Activated CD4-positive, alpha-beta T cell treated with anti-CD3 and anti-CD28 coated beads, Interleukin-2, amount 10 ng/mL, durations not matched to agents 24 days and 14 days (primary cell): ENCODE data around the gene UTY. TPM values are rescaled to one million over a fixed set of nuclear protein-coding genes. Genes with fewer than 3 reads are reported as not detected.
"Not testable (repeated sequence)": the region's sequence is repeated elsewhere in the genome, so short reads cannot be mapped to it uniquely, and the experiment has no call there.

ENCODE experiments used
- DNase-seq: peaks from one replicate; pipeline ENCODE4 v3.0.0; 2022
- H3K27ac Mint-ChIP-seq: one replicate; pipeline ENCODE4 v1.8.0; 2022; ENCODE audit warnings: mild to moderate bottlenecking, mixed read lengths
- H3K27me3 Mint-ChIP-seq: one replicate; pipeline ENCODE4 v1.8.0; 2022; ENCODE audit warnings: mixed read lengths
- H3K36me3 Mint-ChIP-seq: one replicate; pipeline ENCODE4 v1.8.0; 2022; ENCODE audit warnings: low read depth, mild to moderate bottlenecking, mixed read lengths
- H3K4me1 Mint-ChIP-seq: one replicate; pipeline ENCODE4 v1.8.0; 2021; ENCODE audit warnings: mixed read lengths
- H3K4me3 Mint-ChIP-seq: one replicate; pipeline ENCODE4 v1.8.0; 2022; ENCODE audit warnings: mild to moderate bottlenecking, moderate library complexity, mixed read lengths
- H3K9me3 Mint-ChIP-seq: one replicate; pipeline ENCODE4 v1.8.0; 2021; ENCODE audit warnings: mixed read lengths
- intact Hi-C: fragments of 100-400 bp; cut with micrococcal nuclease; formaldehyde crosslinking; loops from one replicate; pipeline ENCODE4 v1.15.1; 2023
- total RNA-seq: library from RNA; stranded (reverse); gene quantifications from 2 replicates; pipeline ENCODE4 v1.2.3, GENCODE V29; 2022

UTY gene
- total RNA-seq, 1 donor from 2014 or later, result 22.6 TPM

DNA sequence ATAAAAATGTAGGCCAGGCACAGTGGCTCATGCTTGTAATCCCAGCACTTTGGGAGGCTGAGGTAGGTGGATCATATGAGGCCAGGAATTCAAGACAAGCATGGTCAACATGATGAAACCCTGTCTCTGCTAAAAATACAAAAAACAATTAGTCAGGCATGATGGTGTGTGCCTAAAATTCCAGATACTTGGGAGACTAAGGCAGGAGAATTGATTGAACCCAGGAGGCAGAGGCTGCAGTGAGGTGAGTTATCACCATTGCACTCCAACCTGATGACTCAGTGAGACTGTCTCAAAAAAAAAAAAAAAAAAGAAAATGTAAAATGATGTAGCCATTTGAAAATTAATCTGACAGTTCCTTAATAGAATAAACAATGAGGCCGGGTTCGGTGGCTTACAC is 171.9 kb downstream of the UTY start:
- DNase-seq, result no peak
- Mint-ChIP-seq H3K4me1 (peaks cover 5% of the 10 kb centered on the region), H3K9me3 (no peaks in the 10 kb centered on the region), H3K27ac (no peak overlapping the region), H3K27me3 (no peaks in the 10 kb centered on the region), H3K36me3 (peaks cover 47% of the 10 kb centered on the region), H3K4me3 (no peak overlapping the region)
- intact Hi-C loops, result no loop called here

DNA sequence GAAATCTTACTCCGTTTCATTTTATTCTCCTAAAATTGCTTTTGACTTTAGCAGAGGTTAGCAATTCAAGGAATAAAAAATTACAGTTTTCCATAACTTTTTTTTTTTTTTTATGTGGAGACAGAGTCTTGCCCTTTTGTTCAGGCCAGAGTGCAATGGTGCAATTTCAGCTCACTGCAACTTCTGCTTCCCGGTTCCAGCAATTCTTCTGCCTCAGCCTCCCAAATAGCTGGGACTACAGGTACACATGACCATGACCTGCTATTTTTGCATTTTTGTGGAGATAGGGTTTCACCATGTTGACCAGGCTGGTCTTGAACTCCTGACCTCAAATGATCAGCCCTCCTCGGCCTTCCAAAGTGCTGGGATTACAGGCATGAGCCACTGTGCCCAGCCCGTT is 179.0 kb downstream of the UTY start:
- Mint-ChIP-seq H3K9me3 (no peaks in the 10 kb centered on the region), H3K4me3 (no peak overlapping the region), H3K27me3 (no peaks in the 10 kb centered on the region), H3K36me3 (peaks cover 33% of the 10 kb centered on the region), H3K4me1 (no peaks in the 10 kb centered on the region), H3K27ac (no peak overlapping the region)
- intact Hi-C loops, result no loop called here
- DNase-seq, result no peak

- no peaks in the 10 kb centered on the region for H3K9me3 Mint-ChIP-seq
- intact Hi-C loops, result no loop called here
- H3K36me3 Mint-ChIP-seq, result peaks cover 37% of the 10 kb centered on the region
- H3K4me1 Mint-ChIP-seq, result no peaks in the 10 kb centered on the region
- H3K27ac Mint-ChIP-seq, result no peak overlapping the region
- no peak for DNase-seq
- no peak overlapping the region for H3K4me3 Mint-ChIP-seq
- no peaks in the 10 kb centered on the region for H3K27me3 Mint-ChIP-seq
Measured at GRCh38 chrY:13299411-13299810, 180.4 kb downstream of the UTY start.

DNA sequence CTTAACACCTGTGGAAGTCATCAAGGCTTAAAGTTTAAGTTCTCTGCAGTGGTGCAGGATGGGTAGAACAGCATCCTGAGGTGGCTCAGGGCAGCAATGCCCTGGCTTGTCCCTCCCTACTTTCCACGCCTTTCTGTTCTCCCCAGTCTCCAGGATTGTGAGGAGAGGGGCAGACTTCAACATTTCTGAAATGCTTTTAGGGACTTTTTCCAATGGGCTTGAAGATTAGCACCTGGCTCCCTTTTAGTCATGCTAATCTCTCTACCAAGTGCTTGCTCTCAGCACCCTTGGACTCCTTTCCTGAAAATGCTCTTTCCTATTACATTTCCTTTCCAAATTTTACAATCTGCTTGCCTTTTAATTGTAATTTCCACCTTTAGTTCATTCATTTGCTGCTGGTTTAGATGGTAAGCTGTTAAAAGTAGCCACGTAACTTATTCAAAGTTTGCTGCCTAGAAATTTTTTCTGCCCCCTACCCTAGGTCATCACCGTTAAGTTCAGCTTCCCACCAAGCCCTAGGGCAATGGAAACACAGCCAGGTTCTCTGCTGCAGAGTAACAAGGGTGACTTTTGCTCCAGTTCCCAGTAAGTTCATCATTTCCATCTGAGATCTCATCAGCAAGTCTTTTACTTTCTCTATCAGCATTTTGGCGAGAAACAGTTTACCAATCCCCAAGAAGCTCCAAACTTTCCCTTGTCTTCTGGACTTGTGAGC is 183.5 kb downstream of the UTY start:
- Mint-ChIP-seq H3K36me3 (peaks cover 42% of the 10 kb centered on the region), H3K4me3 (no peak overlapping the region), H3K4me1 (no peaks in the 10 kb centered on the region), H3K9me3 (peaks cover under 1% of the 10 kb centered on the region), H3K27me3 (no peaks in the 10 kb centered on the region), H3K27ac (no peak overlapping the region)
- no peak for DNase-seq
- intact Hi-C loops, result no loop called here

DNA sequence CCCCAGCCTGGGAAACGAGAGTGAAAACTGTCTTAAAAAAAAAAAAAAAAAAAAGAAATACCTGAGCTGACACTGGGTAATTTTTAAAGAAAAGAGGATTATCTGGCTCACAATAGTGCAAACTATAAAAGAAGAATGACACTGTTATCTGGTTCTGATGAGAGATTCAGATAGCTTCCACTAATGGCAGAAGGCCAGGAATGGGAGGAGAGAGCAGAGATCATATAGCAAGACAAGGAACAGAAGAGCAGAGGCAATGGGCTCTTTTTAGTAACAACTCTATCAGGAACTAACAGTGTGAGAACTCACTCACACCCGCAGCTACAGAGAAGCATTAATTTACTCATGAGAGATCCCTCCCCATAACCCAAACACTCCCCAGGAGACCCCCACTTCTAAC is 184.8 kb downstream of the UTY start:
- H3K4me1 Mint-ChIP-seq, result no peaks in the 10 kb centered on the region
- H3K27ac Mint-ChIP-seq, result no peak overlapping the region
- no peak overlapping the region for H3K4me3 Mint-ChIP-seq
- H3K9me3 Mint-ChIP-seq, result peaks cover 4% of the 10 kb centered on the region
- no peaks in the 10 kb centered on the region for H3K27me3 Mint-ChIP-seq
- intact Hi-C loops, result no loop called here
- peaks cover 52% of the 10 kb centered on the region for H3K36me3 Mint-ChIP-seq
- no peak for DNase-seq

DNA sequence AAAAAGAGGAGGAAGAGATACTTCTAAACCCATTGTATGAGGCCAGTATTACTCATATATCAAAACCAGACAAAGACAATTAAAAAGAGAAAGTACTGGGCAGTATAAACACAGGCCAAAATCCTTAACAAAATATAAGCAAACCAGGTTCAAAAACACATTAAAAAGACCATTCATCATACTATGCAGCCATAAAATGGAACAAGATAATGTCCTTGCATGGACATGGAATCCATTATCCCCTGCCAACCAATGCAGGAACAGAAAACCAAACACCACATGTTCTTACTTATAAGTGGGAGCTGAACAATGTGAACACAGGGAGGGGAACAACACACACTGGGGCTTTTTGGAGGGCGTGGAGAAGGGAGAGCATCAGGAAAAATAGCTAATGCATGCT is 188.6 kb downstream of the UTY start:
- Mint-ChIP-seq H3K4me1 (no peaks in the 10 kb centered on the region), H3K9me3 (peaks cover 4% of the 10 kb centered on the region), H3K36me3 (peaks cover 70% of the 10 kb centered on the region), H3K27ac (no peak overlapping the region), H3K27me3 (no peaks in the 10 kb centered on the region), H3K4me3 (no peak overlapping the region)
- intact Hi-C loops, result loop anchor here (5.0 kb wide), 1 partner anchor 629 kb away; no protein-coding TSS in a partner anchor
- no peak for DNase-seq

- H3K4me3 Mint-ChIP-seq, DNase-seq, H3K9me3 Mint-ChIP-seq, H3K27ac Mint-ChIP-seq, H3K27me3 Mint-ChIP-seq, H3K4me1 Mint-ChIP-seq, intact Hi-C loops: not testable (repeated sequence)
- H3K36me3 Mint-ChIP-seq, result peaks cover 35% of the 10 kb centered on the region
Measured at GRCh38 chrY:13282151-13283054, 197.4 kb downstream of the UTY start.

GRCh38 chrY:13279561-13279960 is 200.3 kb downstream of the UTY start:
- H3K36me3 Mint-ChIP-seq, result peaks cover 20% of the 10 kb centered on the region
- H3K4me3 Mint-ChIP-seq, result no peak overlapping the region
- no peaks in the 10 kb centered on the region for H3K27me3 Mint-ChIP-seq
- H3K9me3 Mint-ChIP-seq, result no peaks in the 10 kb centered on the region
- H3K4me1 Mint-ChIP-seq, result peaks cover 4% of the 10 kb centered on the region
- H3K27ac Mint-ChIP-seq, result no peak overlapping the region
- no peak for DNase-seq
- intact Hi-C loops, result no loop called here

DNA sequence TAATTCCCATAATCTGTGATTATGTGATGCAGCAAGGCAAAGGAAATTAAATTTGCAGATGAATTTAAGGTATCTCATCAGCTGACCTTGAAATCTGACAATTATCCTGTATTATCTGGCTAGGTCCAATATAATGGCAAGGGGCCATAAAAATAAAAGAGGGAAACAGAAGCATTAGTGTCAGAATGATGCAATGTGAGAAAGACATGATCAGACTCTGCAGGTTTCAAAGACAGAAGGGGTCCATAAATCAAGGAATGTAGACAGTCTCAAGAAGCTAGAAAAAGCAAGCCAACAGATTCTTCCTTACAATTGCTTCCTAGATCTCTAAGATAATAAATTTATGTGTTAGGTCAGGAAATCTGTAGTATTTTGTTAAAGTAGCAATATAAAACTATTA is 208.1 kb downstream of the UTY start:
- intact Hi-C loops, result no loop called here
- peaks cover 2% of the 10 kb centered on the region for H3K4me1 Mint-ChIP-seq
- no peaks in the 10 kb centered on the region for H3K27me3 Mint-ChIP-seq
- no peak overlapping the region for H3K27ac Mint-ChIP-seq
- peaks cover 4% of the 10 kb centered on the region for H3K9me3 Mint-ChIP-seq
- peaks cover 53% of the 10 kb centered on the region for H3K36me3 Mint-ChIP-seq
- no peak overlapping the region for H3K4me3 Mint-ChIP-seq
- DNase-seq, result no peak

DNA sequence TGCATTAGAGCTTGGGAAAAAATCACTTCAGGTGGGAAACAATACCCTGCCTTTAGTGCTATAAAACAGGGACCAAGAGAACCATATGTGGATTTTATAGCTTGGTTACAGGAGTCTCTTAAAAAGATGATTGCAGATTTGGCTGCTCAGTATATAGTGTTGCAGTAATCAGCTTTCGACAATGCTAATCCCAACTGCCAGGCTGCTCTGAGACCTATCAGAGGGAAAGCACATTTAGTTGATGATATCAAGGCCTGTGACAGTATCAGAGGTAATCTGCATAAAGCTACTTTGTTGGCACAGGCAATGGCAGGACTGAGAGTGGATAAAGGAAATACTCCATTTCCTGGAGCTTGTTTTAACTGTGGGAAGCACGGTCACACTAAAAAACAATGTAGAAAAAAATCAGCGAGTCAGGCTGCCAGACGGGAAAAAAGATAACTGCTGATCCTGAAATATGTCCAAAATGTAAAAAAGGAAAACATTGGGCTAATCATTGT is 225.8 kb downstream of the UTY start:
- H3K9me3 Mint-ChIP-seq, intact Hi-C loops, DNase-seq, H3K4me1 Mint-ChIP-seq, H3K27me3 Mint-ChIP-seq, H3K4me3 Mint-ChIP-seq, H3K27ac Mint-ChIP-seq: not testable (repeated sequence)
- peaks cover 39% of the 10 kb centered on the region for H3K36me3 Mint-ChIP-seq

- intact Hi-C loops, result no loop called here
- Mint-ChIP-seq H3K9me3 (no peaks in the 10 kb centered on the region), H3K27me3 (no peaks in the 10 kb centered on the region), H3K4me1 (no peaks in the 10 kb centered on the region), H3K27ac (no peak overlapping the region), H3K4me3 (no peak overlapping the region), H3K36me3 (peaks cover 15% of the 10 kb centered on the region)
- DNase-seq, result no peak
Measured at GRCh38 chrY:13250421-13250820, 229.4 kb downstream of the UTY start.

DNA sequence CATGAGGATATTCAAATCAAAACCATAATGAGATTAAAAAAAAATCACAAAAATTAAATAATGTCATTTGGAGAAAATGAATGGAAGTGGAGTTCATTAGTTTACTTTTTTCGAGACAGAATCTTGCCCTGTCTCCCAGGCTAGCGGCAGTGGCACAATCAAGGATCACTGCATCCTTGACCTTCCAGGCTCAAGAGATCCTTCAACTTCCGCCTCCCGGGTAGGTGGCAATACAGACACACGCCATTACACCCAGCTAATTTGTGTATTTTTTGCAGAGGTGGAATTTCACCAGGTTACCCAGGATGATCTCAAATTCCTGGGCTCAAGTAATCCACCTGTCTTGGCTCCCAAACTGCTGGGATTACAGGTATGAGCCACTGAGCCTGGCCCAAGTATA is 236.1 kb downstream of the UTY start:
- Mint-ChIP-seq H3K4me3 (no peak overlapping the region), H3K27me3 (no peaks in the 10 kb centered on the region), H3K4me1 (no peaks in the 10 kb centered on the region), H3K9me3 (no peaks in the 10 kb centered on the region), H3K27ac (no peak overlapping the region), H3K36me3 (peaks cover 28% of the 10 kb centered on the region)
- intact Hi-C loops, result no loop called here
- DNase-seq, result no peak

DNA sequence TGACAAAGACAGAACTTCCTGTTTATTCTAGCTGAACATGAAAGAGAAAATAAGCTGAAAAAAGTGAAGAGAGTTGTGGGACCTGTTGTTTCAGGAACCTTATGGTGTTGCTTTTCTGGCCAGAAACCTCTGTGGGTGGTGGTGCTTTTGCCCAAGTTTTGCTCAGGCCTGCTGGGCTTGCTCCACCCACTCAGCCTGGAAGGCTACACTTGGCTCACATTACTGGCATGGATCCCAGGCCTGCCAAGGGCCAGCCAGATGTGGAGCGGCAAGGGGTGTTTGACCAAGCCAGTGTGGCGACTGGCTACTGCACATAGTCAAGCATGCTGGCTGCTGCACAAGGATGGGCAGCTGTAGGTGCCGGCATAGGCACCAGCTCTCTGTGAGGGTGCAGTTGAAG is 245.9 kb downstream of the UTY start:
- H3K27ac Mint-ChIP-seq, result no peak overlapping the region
- H3K36me3 Mint-ChIP-seq, result peaks cover 32% of the 10 kb centered on the region
- peaks cover 7% of the 10 kb centered on the region for H3K4me1 Mint-ChIP-seq

GRCh38 chrY:13233118-13233517 is 246.7 kb downstream of the UTY start:
- H3K4me1 Mint-ChIP-seq, result peaks cover 7% of the 10 kb centered on the region
- intact Hi-C loops, result loop anchor here (10.0 kb wide), 1 partner anchor 112 kb away; no protein-coding TSS in a partner anchor
- H3K4me3 Mint-ChIP-seq, result no peak overlapping the region
- DNase-seq, result no peak
- H3K27me3 Mint-ChIP-seq, result no peaks in the 10 kb centered on the region
- H3K27ac Mint-ChIP-seq, result peak overlapping the region; percentile 2
- peaks cover 24% of the 10 kb centered on the region for H3K36me3 Mint-ChIP-seq
- no peaks in the 10 kb centered on the region for H3K9me3 Mint-ChIP-seq

More for the DNA sequence above, 245.9 kb downstream of the UTY start:
- no peak overlapping the region for H3K4me3 Mint-ChIP-seq
- no peaks in the 10 kb centered on the region for H3K27me3 Mint-ChIP-seq
- intact Hi-C loops, result loop anchor here (10.0 kb wide), 1 partner anchor 111 kb away; no protein-coding TSS in a partner anchor
- no peak for DNase-seq
- H3K9me3 Mint-ChIP-seq, result no peaks in the 10 kb centered on the region
